ENCODE measurements around the gene MVK.

Gene MVK

DNA sequence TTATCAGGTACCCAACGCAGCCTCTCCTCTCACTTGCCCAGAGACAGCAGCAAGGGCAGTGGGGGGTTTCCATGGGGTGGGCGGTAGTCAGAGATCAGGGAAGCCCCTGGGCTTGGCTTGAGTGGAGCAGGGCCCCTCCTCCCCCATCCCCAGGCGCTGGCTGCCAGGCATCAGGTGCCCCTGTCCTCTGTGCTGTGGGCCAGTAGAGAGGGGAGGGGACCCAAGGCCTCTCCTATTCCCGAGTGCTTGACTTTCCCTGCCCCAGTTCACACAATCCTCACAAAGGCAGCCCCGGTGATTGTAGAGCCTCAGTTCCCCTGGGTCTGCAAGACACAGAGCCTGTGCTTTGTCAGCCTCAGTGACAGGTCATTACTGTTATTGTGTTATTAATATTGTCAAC is 57.7 kb downstream of the MVK start:
- no peaks in the 10 kb centered on the region for H3K4me1 ChIP-seq (ENCODE audit: control insufficient read depth in 1 of 2, insufficient read depth in 1 of 2, low read depth in 1 of 2, low read length in 1 of 2)
- TF ChIP-seq CTCF (IDR thresholded peaks at IDR 0.05): no peak
- H3K27ac ChIP-seq: no peak overlapping the region

GRCh38 chr12:109631751-109632150 is 58.2 kb downstream of the MVK start:
- no peaks in the 10 kb centered on the region for H3K4me1 ChIP-seq (ENCODE audit: control insufficient read depth in 1 of 2, insufficient read depth in 1 of 2, low read depth in 1 of 2, low read length in 1 of 2)
- no peak for TF ChIP-seq CTCF (IDR thresholded peaks at IDR 0.05)
- H3K27ac ChIP-seq: no peak overlapping the region
- H3K4me3 ChIP-seq (ENCODE audit: low read depth in 1 of 2, low read length in 1 of 2): no peak overlapping the region
- no peaks in the 10 kb centered on the region for H3K9me3 ChIP-seq
- no peaks in the 10 kb centered on the region for H3K36me3 ChIP-seq
- peaks cover 22% of the 10 kb centered on the region for H3K27me3 ChIP-seq

More for the DNA sequence above, 57.7 kb downstream of the MVK start:
- Histone ChIP-seq H3K9me3 (no peaks in the 10 kb centered on the region), H3K4me3 (ENCODE audit: low read depth in 1 of 2, low read length in 1 of 2) (no peak overlapping the region), H3K27me3 (peaks cover 22% of the 10 kb centered on the region), H3K36me3 (no peaks in the 10 kb centered on the region)

- no peak for TF ChIP-seq CTCF (IDR thresholded peaks at IDR 0.05)
- H3K4me3 ChIP-seq (ENCODE audit: low read depth in 1 of 2, low read length in 1 of 2): no peak overlapping the region
- H3K27ac ChIP-seq: no peak overlapping the region
- H3K9me3 ChIP-seq: no peaks in the 10 kb centered on the region
- H3K4me1 ChIP-seq (ENCODE audit: control insufficient read depth in 1 of 2, insufficient read depth in 1 of 2, low read depth in 1 of 2, low read length in 1 of 2): no peaks in the 10 kb centered on the region
- H3K27me3 ChIP-seq: peaks cover 28% of the 10 kb centered on the region
- no peaks in the 10 kb centered on the region for H3K36me3 ChIP-seq
Observed at GRCh38 chr12:109632342-109632741, 58.7 kb downstream of the MVK start.

DNA sequence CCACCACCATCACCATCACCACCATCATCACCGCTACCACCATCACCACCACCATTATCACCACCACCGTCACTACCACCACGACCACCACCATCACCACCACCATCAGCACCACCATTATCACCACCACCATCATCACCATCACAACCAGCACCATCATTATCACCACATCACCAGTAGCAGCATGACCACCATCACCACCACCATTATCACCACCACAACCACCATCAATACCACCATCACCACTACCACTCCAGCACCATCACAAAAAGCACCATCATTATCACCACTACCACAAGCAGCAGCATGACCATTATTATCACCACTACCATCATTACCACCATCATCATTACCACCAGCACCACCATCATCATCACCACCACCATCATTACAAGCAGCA is 62.1 kb downstream of the MVK start:
- H3K4me3 ChIP-seq (ENCODE audit: low read depth in 1 of 2, low read length in 1 of 2): no peak overlapping the region
- no peak for TF ChIP-seq CTCF (IDR thresholded peaks at IDR 0.05)

GRCh38 chr12:109637348-109637747 is 63.8 kb downstream of the MVK start:
- TF ChIP-seq CTCF (IDR thresholded peaks at IDR 0.05): no peak
- no peak overlapping the region for H3K4me3 ChIP-seq (ENCODE audit: low read depth in 1 of 2, low read length in 1 of 2)
- H3K4me1 ChIP-seq (ENCODE audit: control insufficient read depth in 1 of 2, insufficient read depth in 1 of 2, low read depth in 1 of 2, low read length in 1 of 2): no peaks in the 10 kb centered on the region
- no peaks in the 10 kb centered on the region for H3K9me3 ChIP-seq
- H3K27ac ChIP-seq: no peak overlapping the region
- peaks cover 11% of the 10 kb centered on the region for H3K27me3 ChIP-seq
- H3K36me3 ChIP-seq: no peaks in the 10 kb centered on the region

More for the DNA sequence above, 62.1 kb downstream of the MVK start:
- Histone ChIP-seq H3K27ac (no peak overlapping the region), H3K4me1 (ENCODE audit: control insufficient read depth in 1 of 2, insufficient read depth in 1 of 2, low read depth in 1 of 2, low read length in 1 of 2) (no peaks in the 10 kb centered on the region), H3K27me3 (peaks cover 19% of the 10 kb centered on the region), H3K9me3 (no peaks in the 10 kb centered on the region), H3K36me3 (no peaks in the 10 kb centered on the region)

DNA sequence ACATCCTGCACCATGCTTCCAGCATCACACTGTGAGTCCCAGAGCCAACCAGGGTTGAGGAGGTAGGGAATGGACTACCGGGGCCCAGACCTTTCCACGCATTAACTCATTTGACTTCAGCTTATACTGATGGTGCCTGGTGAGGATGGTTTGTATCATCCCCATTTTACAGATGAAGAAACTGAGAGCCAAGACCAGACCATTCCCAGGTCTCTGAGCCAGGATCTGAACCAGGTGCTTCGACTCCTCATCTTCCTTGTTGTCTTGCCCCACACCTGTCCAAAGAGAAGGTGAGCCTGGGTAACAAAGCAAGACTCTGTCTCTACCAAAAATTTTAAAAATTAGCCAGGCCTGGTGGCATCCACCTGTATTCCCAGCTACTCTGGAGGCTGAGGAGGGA is 64.4 kb downstream of the MVK start:
- H3K27ac ChIP-seq: no peak overlapping the region
- H3K4me3 ChIP-seq (ENCODE audit: low read depth in 1 of 2, low read length in 1 of 2): no peak overlapping the region
- H3K9me3 ChIP-seq: no peaks in the 10 kb centered on the region
- no peaks in the 10 kb centered on the region for H3K4me1 ChIP-seq (ENCODE audit: control insufficient read depth in 1 of 2, insufficient read depth in 1 of 2, low read depth in 1 of 2, low read length in 1 of 2)
- peaks cover 11% of the 10 kb centered on the region for H3K27me3 ChIP-seq
- no peak for TF ChIP-seq CTCF (IDR thresholded peaks at IDR 0.05)
- no peaks in the 10 kb centered on the region for H3K36me3 ChIP-seq

Data from neutrophil (primary cell).